ENCODE measurements around the gene PLA2R1.
A peak's percentile ranks its signal among the peaks of the same experiment; 100 is the strongest.

Gene PLA2R1

GRCh38 chr2:160062292-160063005 is at the start of gene PLA2R1:
Gene PLA2R1 (minus strand): TSS chr2:160062615. CDS start chr2:160062403, 212 bp downstream.
- DNase-seq: peak; percentile 15

DNA sequence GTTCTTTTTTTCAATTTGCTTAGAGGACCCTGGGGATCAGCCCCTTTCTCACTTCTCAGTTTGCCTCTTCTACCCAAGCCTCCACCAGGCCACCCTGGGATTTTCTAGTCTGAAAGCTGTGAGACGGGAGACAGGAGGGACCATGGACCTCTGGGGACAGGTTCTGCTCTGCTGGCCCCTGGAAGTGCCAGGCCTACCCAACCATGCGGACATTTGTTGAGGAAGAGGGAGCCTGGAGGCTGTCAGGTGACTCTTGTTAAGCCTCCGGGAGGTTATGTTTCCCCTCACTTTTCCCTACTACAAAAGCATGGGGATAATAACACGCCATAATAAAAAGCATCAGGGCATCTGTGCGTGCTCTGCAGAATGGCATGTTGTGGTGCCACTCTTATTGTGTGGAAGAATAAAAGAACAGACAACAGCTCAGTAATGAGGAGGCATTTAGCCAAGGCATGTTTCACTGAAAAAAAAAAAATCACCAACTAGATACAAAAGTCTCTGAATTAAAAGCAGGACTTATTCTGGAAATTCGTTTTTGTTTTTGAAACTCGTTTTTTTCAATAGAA is 48.3 kb upstream of the PLA2R1 start:
- ATAC-seq: no peak
- no peak for DNase-seq

More at GRCh38 chr2:160062292-160063005, at the start of gene PLA2R1:
- no peak for ATAC-seq

DNA sequence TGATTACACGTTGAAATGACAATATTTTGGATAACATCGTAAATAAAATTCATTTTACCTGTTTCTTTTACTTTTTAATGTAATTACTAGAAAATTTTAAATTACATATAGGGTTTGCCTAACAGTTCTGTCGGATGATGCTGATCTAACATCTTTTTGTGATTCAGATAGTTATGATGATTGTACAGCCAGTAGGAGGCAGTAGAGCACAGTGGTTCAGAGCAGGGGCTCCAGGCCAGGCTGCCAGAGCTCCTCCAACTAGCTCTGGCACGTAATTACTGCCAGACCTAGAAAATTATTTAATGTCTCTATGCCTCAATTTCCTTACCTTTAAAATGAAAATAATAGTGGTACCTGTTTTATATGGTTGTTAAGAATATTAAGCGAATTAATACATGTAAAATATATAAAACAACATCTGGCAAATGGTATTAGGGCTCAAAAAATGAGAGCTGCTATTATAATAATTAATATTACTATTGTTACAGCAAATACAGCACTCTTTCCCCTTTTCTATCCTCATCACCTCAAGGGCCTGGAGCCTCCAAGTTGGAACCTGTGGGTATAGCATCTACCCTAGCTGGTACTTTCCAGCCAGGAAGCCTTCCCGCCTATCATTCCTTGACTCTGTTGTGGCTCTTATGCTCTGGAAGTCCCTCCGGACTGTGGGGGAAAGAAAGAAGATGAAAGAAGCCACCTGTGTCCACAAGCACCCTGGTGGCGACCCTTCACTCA is 47.7 kb upstream of the PLA2R1 start:
- DNase-seq: peak; percentile 51
- peak; percentile 83 for ATAC-seq

GRCh38 chr2:160109243-160109642 is 46.8 kb upstream of the PLA2R1 start:
- DNase-seq (no peak), ATAC-seq (no peak)

- DNase-seq: no peak
These were observed 46.2 kb upstream of the PLA2R1 start for GRCh38 chr2:160108646-160109045.

DNA sequence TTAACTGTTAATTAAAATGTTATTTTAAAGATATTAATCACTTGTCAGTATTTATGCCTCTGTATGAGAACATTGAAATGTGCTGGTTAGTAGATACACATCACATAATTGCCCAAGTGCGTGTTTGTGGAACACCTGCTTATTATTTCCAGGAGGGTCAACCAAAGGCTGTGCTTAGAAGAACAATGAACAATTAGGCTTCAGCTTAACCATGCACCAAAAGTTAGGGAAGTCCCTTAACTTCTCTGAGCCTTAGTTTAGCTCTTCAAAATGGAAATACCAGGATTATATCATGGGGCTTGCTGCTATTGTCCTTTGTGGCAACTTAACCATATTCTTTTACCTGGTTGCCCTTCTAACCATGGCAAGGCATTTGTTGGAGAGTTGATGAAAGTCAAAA is 43.0 kb upstream of the PLA2R1 start:
- DNase-seq: no peak
- ATAC-seq: no peak

More at GRCh38 chr2:160108646-160109045, 46.2 kb upstream of the PLA2R1 start:
- no peak for ATAC-seq

GRCh38 chr2:160104115-160104514 is 41.7 kb upstream of the PLA2R1 start:
- DNase-seq (no peak), ATAC-seq (no peak)

- no peak for DNase-seq
- no peak for ATAC-seq
These were observed 34.9 kb upstream of the PLA2R1 start for GRCh38 chr2:160097326-160097725.

DNA sequence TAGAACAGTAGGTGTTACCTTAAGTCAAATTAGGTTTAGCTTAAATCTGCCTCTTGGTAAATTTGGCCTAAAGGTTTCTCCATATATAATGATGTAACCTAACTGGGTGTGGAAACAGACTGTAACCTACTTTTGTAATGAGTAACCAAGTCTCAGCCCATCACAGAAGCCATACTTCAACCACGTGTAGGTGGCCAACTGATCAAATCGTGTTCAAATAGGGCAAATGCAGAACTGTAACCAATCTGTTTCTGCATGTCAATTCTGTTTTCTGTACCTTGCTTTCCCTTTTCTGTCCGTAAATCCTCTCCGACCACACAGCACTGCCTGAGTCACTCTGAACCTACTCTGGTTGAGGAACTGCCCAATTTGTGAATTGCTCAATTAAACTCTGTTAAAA is 34.0 kb upstream of the PLA2R1 start:
- DNase-seq (peak; percentile 8), ATAC-seq (peak; percentile 71)

GRCh38 chr2:160092445-160092844 is 30.0 kb upstream of the PLA2R1 start:
- DNase-seq: no peak
- ATAC-seq: no peak

GRCh38 chr2:160091381-160091780 is 29.0 kb upstream of the PLA2R1 start:
- ATAC-seq (no peak), DNase-seq (no peak)

- peak; percentile 8 for DNase-seq
- ATAC-seq: no peak
These were observed 25.7 kb upstream of the PLA2R1 start for GRCh38 chr2:160087854-160088745.

DNA sequence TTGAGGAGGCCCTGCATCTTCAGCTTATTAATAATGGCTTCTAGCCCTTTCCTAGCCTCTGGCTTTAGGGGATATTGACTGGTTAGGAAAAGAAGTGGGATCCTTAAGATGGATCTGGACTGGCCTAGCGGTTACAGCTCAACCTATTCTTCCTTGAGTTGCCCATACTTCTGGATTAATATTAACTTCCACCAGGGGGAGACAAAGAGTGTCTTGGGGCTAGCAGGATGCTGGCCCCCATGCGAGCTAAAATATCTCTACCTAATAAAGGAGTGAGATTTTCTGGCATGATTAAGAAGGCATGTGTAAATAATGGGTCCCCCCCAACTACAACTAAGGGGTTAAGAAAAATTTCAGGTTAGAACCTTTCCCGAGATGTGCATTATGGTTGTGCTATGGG is 23.2 kb upstream of the PLA2R1 start:
- ATAC-seq (no peak), DNase-seq (no peak)

DNA sequence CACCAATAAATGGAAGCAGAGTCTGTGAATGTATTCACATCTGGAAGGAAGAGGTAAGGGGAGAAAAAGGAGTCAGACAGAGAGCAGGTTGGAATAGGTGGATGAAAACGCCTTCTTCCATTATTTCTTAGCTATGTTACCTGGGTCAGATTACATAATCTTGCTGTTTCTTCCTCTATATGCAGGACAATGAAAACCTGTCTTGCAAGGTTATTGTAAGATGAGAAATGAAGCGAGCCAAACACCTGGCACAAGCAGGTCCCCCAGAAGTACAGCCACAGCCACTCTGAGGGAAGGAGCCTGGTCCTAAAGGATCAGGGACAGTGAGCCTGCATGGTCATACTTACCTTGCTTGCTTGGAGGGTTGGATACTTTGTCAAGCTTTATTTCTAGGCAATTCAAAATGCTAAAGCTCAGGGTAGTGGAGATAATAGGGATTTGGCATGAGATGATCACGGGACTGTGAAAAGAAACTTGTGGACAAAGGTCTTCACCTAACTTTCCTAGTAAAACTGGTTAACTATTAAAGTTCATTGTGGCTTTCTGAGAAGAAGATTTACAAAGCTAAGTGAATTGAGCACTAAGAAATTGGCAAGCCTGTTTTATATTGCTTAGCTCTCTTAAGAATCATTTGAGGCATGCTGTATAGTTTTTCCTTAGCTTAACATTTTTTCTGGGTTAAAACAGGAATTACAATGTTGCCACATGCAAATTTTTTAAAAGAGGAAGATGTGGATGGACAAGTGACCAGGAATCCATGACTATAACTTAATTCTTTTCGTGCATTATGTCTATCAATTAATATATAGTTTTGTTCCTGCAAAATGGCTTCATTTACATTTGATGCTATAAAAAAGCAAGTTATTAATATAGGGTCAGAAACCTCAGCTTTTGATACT is 15.7 kb upstream of the PLA2R1 start:
- no peak for ATAC-seq

DNA sequence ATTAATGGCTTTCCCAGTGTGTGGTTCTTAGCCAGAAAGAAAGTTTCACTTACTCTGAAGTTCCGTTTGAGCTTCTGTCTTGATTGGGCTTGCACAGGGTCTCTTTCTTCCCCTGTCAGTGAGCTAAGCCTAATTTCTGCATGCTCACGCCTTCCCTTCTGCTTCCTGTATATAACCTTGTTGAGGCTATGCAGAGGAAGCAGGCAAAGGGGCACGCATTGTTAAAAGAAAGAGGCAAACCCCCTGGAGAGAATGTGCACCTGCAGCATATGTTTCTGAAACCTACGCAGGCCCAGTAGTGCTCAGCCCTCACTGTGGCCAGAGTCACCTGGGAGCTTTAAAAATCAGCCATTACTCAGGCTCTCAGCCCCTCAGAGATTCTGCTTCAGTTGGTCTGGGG is 14.5 kb upstream of the PLA2R1 start:
- no peak for DNase-seq
- ATAC-seq: no peak

More for the DNA sequence above, 15.7 kb upstream of the PLA2R1 start:
- no peak for DNase-seq

- ATAC-seq (no peak), DNase-seq (no peak)
These were observed 13.8 kb upstream of the PLA2R1 start for GRCh38 chr2:160076241-160076640.

- no peak for DNase-seq
- no peak for ATAC-seq
These were observed 12.8 kb upstream of the PLA2R1 start for GRCh38 chr2:160075171-160075570.

DNA sequence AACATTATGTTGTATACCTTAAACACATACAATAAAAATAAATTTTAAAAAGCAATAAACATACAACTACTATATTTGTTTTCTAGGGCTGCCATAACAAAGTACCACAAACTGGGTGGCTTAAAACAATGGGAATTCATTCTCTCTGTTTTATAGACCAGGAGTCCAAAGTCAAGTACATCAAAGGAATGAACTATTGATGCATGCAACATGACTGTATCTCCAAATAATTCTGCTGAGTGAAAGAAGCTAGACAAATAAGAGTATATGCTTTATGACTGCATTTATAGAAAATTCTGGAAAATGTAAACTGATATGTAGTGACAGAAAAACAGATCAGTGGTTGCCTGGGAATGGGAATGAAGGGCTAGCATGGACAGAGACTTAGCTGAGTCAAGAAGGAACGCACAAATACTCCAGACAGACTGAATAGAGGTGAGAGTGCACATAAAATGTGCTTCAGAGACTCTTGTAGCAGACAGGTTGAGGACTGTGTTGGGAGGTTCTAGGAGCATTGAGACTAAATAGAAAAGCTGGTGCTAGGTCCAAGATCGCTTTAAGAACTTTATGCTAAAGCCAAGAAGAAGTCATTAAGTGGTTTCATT is 11.0 kb upstream of the PLA2R1 start:
- no peak for DNase-seq
- ATAC-seq: no peak

GRCh38 chr2:160068906-160069305 is 6.5 kb upstream of the PLA2R1 start:
- no peak for DNase-seq

GRCh38 chr2:160064916-160065315 is 2.5 kb upstream of the PLA2R1 start:
- no peak for ATAC-seq
- no peak for DNase-seq

More at GRCh38 chr2:160068906-160069305, 6.5 kb upstream of the PLA2R1 start:
- no peak for ATAC-seq
